AG10803 (cell line): Measurements from ENCODE around the gene EIF4EBP2.

ENCODE experiments used
- DNase-seq: peaks from one replicate; pipeline ENCODE4 v3.0.0; 2010; ENCODE audit warnings: low read depth
- H3K4me3 ChIP-seq: 2 replicates; pipeline ENCODE4 v1.5.1; 2011; ENCODE audit warnings: mild to moderate bottlenecking, low read length, control low read depth
- CTCF ChIP-seq: conservative IDR thresholded peaks from 2 replicates; pipeline ENCODE4 v1.5.1; 2011; ENCODE audit warnings: mild to moderate bottlenecking, low read length, control low read depth, inconsistent platforms

EIF4EBP2 gene

GRCh38 chr10:70474780-70475179 lies 70.8 kb downstream of the EIF4EBP2 start:
- H3K4me3 ChIP-seq = no peak overlapping the region
- no peak for TF ChIP-seq CTCF
- no peak for DNase-seq

DNA sequence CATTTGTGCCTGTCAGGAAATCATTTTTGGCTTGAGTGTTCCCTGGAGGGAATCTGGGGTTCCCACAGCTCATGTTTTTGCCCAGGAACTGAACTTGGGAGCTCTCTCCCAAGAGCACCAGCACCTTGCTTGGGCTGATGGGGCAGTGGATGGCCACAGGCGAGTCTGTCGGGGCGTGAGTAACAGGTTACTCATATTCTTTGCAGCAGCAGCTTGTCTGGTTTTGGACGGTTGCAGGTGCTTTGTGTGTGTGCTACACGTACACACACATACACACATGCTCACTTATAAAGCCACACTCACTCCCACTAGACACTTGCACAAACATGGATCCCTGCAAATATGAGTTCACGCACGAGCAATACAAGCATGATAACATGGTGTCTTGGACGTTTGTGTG lies 71.7 kb downstream of the EIF4EBP2 start:
- DNase-seq = no peak

GRCh38 chr10:70476249-70477035 lies 72.5 kb downstream of the EIF4EBP2 start:
- DNase-seq = no peak
- no peak overlapping the region for H3K4me3 ChIP-seq
- TF ChIP-seq CTCF = no peak

More for the DNA sequence above, 71.7 kb downstream of the EIF4EBP2 start:
- H3K4me3 ChIP-seq = no peak overlapping the region
- no peak for TF ChIP-seq CTCF

DNA sequence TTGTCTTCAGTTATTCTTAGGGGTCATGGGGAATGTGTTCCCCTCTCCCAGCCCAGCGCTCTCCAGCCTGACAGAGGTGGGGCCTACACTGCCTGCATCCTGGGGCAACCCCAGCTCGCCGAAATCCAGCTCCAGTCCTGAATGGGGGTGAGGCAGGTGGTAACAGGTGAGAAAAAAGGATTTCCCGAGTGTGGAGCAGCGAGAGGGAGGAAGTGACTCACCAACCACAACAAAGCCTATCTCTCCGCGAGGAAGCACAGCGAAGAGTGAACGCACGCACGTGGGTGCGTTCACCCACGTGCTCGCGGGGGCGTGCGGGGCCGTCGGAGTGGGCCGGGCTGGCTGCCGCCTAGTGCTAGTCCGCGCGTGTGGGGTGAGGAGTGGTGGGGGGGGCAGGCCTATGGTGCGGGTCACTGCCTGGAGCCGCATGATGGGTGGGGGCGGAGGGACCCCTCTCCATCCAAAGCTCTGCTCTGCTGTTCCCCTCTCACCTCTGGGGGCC lies 73.8 kb downstream of the EIF4EBP2 start:
- TF ChIP-seq CTCF = no peak
- no peak overlapping the region for H3K4me3 ChIP-seq
- DNase-seq = no peak
